HG02610 (cell line): ENCODE results near the gene C6orf52.
"Not testable (repeated sequence)": the region's sequence is repeated elsewhere in the genome, so short reads cannot be mapped to it uniquely, and the experiment has no call there.

Experiments used
- ATAC-seq: cut with Tn5 transposase; IDR thresholded peaks from one replicate; pipeline ENCODE4 v1.9.1; 2021; ENCODE audit warnings: mild to moderate bottlenecking, moderate library complexity; ENCODE audit not compliant: unreplicated experiment

The C6orf52 gene

GRCh38 chr6:10696655-10697054, 2.2 kb upstream of the C6orf52 start:
- no peak for ATAC-seq

GRCh38 chr6:10695086-10695657, 756 bp upstream of the C6orf52 start:
- ATAC-seq = no peak

DNA sequence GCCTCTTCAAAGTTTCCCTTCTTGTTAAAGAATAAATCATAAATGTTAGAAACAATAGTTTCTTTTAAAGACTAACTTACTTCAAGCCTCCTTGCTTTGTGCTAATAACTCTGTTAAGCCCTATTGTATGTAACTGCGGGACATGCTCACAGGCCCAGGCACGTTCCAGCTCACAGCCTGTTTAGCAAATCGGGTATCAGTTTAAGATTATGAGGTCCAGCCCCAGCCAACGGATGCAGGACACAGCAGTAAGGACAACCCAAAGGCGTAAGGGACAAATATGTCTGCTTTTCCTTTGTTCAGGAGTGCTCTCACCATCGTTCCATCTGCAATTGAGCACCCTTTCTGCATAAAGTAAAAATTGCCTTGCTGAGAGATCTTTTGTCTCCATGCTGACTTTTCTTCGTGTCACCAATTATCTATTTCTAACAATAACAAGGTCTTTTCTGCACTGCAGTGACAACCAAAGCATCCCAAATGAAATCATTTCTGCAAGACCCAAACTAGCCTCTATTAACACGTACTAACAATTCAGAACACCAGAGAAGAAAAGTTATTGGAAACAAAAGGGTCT, 1.4 kb downstream of the C6orf52 start:
- no peak for ATAC-seq

- no peak for ATAC-seq
These were observed 3.6 kb downstream of the C6orf52 start for GRCh38 chr6:10690651-10691445.

DNA sequence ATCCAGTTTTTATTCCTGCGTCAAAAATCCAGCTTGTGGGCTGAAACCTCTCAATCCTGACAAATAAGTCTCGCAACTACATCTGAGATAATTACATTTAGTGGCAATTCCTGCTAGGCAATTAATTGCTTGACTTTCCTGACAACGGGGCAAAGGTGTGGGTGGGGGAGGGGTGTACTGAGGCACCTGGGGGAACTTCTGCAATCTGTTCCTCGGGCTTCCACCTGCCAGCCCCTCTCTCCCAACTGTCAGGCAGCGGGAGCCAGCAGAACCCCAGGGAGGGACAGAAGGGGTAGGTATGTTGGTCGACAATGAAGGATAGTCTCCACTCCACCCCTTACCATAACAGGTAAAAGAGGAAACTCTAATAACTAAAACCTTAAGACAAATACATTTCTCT, 6.8 kb downstream of the C6orf52 start:
- ATAC-seq = no peak

- ATAC-seq = no peak
These were observed 7.5 kb downstream of the C6orf52 start for GRCh38 chr6:10686901-10687300.

DNA sequence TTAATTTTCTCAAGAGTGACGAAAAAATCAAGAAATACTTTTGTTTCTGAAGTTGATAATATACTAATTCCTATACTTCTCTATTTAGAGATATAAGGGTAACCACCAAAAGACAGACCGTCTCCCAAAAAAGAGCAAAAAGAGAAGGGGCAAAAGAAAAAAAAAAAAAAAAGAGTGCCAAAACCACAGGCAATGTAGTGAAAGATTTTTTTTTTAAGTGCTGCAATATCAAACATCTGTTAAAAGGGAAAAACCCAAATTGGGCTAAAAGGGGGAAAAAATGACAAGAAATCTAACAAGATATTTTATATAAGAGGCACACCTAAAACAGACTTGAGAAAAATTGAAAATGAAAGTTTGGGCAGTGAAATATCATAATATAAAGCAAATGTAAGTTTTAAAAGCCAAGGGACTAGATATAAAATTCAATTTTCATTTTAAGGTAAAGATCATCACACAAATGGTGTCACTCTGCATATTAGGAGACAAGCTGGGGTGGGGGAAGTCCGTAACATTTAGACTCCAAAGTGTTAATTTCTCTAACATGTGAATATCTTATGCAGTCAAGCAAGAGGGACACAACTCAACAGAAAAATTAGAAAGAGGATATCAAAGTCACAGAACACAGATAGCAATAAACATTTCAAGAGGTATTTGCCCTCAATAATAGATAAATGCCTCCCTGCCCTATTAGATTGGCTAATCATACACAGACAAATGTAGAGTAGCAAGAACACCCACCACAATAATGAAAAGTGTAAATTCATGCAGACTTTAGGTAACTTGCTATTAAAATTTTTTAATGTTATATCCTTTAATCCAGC, 9.1 kb downstream of the C6orf52 start:
- no peak for ATAC-seq

- no peak for ATAC-seq
These were observed 9.8 kb downstream of the C6orf52 start for GRCh38 chr6:10684618-10685017.

DNA sequence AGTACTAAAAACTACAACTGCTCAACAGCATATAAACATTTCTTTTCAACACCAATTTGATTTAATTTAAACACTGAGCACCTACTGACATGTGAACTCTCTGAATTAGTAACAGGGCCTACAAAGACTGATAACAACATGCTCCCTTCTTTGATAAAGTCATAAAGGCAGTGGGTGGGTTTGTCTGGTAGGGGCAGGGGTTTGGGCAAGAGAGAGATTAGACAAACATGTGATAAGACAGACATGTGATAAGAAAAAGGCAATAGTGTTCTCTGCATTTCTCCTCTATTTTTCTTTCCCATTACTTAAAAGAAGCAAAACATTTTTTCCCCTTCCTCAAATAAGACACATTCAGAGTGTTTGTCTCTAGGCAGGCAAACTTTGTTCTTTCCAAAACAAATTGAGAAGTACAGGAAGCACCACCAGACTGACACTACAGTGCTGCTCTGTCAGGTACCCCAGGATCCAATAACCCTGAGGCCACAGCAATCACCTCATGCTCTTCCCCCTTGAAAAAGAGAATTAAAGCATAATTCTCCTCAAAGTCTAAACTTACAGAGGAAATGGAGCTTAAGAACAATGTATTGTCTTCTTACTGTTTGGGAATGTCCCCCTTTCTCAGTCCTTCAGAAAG, 11.9 kb downstream of the C6orf52 start:
- ATAC-seq = no peak

DNA sequence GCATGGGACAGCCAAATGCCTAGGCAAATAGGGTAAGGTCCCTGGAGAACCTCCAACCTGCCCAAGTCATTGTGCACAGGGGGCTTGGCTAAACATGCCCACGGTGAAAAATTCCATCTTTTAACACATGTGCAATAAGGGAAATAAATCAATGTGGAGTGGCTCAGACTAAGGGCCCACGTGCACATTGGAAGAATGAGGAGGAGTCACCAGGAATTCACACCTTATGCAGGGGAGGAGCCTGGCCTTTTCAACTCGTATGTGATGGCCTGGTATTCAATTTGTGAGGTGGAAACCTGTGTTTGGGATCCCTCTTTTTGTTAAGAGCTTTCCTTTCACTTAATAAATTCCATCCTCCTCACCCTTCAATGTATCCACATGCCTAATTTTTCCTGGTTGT, 12.6 kb downstream of the C6orf52 start:
- no peak for ATAC-seq

- ATAC-seq = no peak
These were observed 16.0 kb downstream of the C6orf52 start for GRCh38 chr6:10678456-10678855.

DNA sequence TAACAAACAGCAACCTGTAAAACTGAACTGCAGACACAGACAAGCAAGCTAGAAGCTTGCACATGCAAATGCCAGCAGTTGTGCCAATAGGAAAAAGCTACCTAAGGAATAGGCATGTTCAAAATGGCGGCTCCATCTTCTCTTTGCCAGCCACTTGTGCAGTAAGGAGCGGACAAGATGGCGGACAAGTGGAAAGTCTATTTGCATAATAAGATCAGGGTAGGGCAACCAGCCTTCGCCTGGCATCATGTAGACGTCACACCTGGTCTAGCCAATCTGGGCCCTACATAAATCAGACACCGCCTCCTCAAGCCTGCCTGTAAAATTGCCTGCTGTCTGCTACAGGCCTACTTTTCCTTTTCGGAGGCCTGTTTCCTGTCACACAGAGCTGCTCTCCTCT, 18.0 kb downstream of the C6orf52 start:
- ATAC-seq = no peak

DNA sequence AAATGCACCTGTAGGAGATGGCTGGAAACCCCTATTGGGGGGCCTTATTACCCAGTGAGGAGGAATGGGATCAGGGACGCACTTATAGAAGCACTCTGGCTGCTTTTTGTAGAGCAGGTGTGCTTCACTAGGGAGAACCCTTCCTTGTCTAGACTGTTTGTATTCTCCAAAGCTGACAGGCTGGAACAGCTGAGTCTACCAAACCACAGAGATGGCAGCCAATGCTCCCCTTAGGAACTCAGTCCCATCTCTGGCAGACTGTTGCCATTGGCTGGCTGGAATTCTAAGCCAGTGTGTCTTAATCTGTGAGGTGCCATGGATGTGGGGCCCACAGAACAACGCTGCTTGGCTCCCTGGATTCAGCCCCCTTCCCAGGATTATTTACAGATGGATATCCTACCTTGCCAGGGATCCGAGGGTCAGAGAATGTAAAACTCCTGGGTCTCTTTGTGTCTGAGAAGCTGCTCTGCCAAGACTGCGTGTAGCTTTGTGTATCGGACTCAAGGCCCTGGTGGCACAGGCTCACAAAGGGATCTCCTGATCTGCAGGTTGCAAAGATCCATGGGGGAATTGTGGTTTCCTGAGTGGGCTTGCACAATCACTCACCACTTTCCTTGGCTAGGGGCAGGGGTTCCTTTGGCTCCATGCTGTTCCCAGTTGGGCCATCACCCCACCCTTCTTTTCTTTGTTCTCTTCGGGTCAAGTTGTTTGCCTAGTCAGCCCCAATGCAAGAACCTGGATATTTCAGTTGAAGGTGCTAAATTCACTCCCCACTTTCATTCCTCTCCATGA, 26.1 kb downstream of the C6orf52 start:
- no peak for ATAC-seq

DNA sequence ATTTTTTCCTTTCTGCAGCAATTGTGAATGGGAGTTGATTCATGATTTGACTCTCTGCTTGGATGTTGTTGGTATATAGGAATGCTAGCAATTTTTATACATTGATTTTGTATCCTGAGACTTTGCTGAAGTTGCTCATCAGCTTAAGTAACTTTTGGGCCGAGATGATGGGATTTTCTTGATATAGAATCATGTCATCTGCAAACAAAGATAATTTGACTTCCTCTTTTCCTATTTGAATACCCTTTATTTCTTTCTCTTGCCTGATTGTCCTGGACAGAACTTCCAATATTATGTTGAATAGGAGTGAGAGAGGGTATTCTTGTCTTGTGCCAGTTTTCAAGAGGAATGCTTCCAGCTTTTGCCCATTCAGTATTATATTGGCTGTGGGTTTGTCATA, 28.8 kb downstream of the C6orf52 start:
- ATAC-seq = not testable (repeated sequence)

GRCh38 chr6:10662742-10663141, 31.7 kb downstream of the C6orf52 start:
- no peak for ATAC-seq

DNA sequence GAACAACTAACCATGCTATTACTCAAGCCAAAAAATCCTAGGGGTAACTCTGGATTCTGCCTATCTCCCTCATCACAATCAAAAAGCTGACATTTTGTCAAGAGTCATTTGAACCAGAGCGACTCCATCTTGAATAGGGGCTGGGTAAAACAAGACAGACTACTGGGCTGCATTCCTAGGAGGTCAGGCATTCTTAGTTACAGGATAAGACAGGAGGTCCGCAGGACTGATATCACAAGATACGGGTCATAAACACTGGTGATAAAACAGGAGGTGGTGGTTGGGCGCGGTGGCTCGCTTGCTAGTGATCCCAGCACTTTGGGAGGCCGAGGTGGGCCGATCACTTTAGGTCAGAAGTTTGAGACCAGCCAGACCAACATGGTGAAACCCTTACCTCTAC, 32.2 kb downstream of the C6orf52 start:
- ATAC-seq = no peak

- not testable (repeated sequence) for ATAC-seq
These were observed 33.8 kb downstream of the C6orf52 start for GRCh38 chr6:10660431-10661191.

GRCh38 chr6:10659699-10660348, 34.6 kb downstream of the C6orf52 start:
- peak; percentile 52 for ATAC-seq
